COLO829 (cell line): ENCODE results near the gene RASL10A.
"Not testable (repeated sequence)": the region's sequence is repeated elsewhere in the genome, so short reads cannot be mapped to it uniquely, and the experiment has no call there.

Experiments
- DNase-seq: peaks from one replicate; pipeline ENCODE4 v3.0.0; 2012; ENCODE audit warnings: low spot score

RASL10A gene

GRCh38 chr22:29315286-29316140 lies at the start of gene RASL10A:
RASL10A (minus strand) TSS chr22:29315697; CDS start chr22:29315246, 451 bp downstream.
- no peak for DNase-seq

GRCh38 chr22:29359469-29359868 lies 44.0 kb upstream of the RASL10A start:
- no peak for DNase-seq

- DNase-seq = not testable (repeated sequence)
Observed at GRCh38 chr22:29357193-29357890, 41.8 kb upstream of the RASL10A start.

GRCh38 chr22:29353860-29354259 lies 38.4 kb upstream of the RASL10A start:
- no peak for DNase-seq

- DNase-seq = no peak
Observed at GRCh38 chr22:29353286-29353685, 37.8 kb upstream of the RASL10A start.

- DNase-seq = no peak
Observed at GRCh38 chr22:29352778-29353177, 37.3 kb upstream of the RASL10A start.

GRCh38 chr22:29351891-29352290 lies 36.4 kb upstream of the RASL10A start:
- no peak for DNase-seq

GRCh38 chr22:29351042-29351441 lies 35.5 kb upstream of the RASL10A start:
- no peak for DNase-seq

- no peak for DNase-seq
Observed at GRCh38 chr22:29348956-29349355, 33.5 kb upstream of the RASL10A start.

GRCh38 chr22:29348041-29348440 lies 32.5 kb upstream of the RASL10A start:
- DNase-seq = no peak

- no peak for DNase-seq
Observed at GRCh38 chr22:29346659-29347058, 31.2 kb upstream of the RASL10A start.

- no peak for DNase-seq
Observed at GRCh38 chr22:29345932-29346331, 30.4 kb upstream of the RASL10A start.

GRCh38 chr22:29344889-29345288 lies 29.4 kb upstream of the RASL10A start:
- not testable (repeated sequence) for DNase-seq

GRCh38 chr22:29344137-29344536 lies 28.6 kb upstream of the RASL10A start:
- DNase-seq = peak; percentile 28

GRCh38 chr22:29343313-29343805 lies 27.9 kb upstream of the RASL10A start:
- DNase-seq = no peak

GRCh38 chr22:29342577-29343312 lies 27.2 kb upstream of the RASL10A start:
- no peak for DNase-seq

- no peak for DNase-seq
Observed at GRCh38 chr22:29342177-29342576, 26.7 kb upstream of the RASL10A start.

- DNase-seq = no peak
Observed at GRCh38 chr22:29341849-29342127, 26.3 kb upstream of the RASL10A start.

GRCh38 chr22:29341056-29341848 lies 25.8 kb upstream of the RASL10A start:
- no peak for DNase-seq

GRCh38 chr22:29340566-29340965 lies 25.1 kb upstream of the RASL10A start:
- no peak for DNase-seq

- DNase-seq = no peak
Observed at GRCh38 chr22:29339381-29340235, 24.1 kb upstream of the RASL10A start.
